LNCAP (cell line): ENCODE results near the gene CCDC136.

Source experiments
- TF ChIP-seq, protein P1 (sequence below): fragments of 450-650 bp; IDR thresholded peaks from 2 replicates; pipeline ENCODE4 v1.5.1; 2017; ENCODE audit warnings: mild to moderate bottlenecking

Gene CCDC136

DNA sequence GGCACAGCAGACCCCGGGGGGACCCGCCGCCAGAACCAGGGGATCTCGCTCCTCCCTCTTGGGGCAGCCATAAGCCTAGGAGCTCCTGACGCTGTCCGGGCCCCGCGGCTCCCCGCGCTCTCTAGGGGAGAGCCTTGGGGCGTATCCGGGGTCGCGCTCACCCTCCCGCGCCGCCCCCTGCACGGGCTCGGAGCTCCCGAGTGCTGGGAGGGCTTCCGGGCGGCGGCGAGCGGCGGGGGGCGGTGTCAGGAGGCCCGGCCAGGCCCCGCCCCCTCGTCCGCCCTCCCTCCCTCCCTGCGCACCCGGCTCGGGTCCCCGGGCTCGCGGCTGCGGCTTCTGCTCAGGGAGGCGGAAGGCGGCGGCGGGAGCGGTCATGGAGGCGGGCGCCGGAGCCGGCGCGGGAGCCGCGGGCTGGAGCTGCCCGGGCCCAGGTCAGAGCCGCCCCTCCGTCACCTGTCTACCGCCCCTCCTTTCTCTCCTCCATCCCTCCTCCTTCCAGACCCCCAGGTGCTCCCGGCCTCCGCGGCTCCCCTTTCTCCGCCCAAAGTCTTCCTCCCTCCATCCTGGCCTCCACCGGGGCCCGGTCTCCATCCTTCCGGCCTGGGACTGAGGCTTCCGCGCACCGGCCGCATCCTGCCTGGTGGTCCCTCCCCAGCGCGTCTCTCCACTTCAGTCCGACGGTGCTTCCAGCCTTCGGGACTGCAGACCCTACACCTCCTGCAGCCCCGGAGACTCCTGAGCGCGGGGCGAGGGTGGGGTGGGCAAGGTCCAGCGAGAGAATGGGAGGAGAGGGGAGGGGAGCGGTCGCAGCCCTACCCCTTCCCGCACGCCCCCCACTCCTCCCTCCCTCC is at the start of gene CCDC136:
CCDC136 (plus strand) TSS at position 848 of the 851 bp plus-strand sequence. CDS start 444 bp downstream, outside the sequence.
- TF ChIP-seq, protein P1, sequence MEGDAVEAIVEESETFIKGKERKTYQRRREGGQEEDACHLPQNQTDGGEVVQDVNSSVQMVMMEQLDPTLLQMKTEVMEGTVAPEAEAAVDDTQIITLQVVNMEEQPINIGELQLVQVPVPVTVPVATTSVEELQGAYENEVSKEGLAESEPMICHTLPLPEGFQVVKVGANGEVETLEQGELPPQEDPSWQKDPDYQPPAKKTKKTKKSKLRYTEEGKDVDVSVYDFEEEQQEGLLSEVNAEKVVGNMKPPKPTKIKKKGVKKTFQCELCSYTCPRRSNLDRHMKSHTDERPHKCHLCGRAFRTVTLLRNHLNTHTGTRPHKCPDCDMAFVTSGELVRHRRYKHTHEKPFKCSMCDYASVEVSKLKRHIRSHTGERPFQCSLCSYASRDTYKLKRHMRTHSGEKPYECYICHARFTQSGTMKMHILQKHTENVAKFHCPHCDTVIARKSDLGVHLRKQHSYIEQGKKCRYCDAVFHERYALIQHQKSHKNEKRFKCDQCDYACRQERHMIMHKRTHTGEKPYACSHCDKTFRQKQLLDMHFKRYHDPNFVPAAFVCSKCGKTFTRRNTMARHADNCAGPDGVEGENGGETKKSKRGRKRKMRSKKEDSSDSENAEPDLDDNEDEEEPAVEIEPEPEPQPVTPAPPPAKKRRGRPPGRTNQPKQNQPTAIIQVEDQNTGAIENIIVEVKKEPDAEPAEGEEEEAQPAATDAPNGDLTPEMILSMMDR, result no peak

DNA sequence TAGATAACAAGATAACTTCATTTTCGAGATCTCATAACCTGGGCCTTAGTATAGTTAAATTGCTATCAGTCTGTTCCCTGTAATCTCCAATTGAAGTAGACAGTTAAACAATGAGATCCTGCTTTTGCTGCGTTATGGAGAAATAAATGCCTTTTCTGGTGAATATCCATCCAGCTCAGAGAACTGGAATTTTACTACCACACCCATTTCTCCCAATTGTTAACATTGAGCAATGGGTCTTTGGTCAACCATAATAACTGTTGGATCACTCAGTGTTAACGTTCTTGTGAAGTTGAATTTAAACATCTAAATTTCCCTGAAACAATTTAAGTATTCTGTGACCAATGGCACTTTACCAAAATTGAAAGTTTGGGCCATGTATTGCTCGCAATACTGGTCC is 49.6 kb upstream of the CCDC136 start:
- TF ChIP-seq, protein P1, result no peak

DNA sequence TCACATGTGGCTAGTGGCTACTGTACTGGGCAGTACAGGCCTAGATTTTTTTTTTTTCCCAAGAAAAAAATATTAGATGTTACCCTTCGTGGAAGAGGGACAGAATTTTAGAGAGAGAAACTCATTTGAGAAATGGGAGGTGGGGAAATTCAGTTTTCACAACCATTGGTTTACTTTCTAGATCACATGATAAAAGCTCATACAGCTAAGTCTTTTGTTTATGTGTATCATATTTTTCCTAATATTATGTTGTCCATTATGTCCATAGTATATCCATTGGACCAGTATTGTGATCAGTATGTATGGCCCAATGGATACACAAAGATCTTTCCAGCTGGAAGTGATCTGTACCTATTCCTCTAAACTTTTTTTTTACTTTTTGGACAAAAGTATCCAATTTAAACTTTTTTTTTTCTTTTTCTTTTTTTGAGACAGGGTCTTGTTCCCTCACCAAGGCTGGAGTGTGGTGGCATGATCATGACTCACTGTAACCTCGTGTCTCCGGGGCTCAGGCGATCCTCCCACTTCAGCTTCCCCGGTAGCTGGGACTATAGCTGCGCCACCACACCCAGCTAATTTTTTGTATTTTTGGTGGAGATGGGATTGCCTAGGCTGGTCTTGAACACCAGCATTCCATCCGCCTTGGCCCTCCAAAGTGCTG is 48.5 kb upstream of the CCDC136 start:
- TF ChIP-seq, protein P1, result no peak

DNA sequence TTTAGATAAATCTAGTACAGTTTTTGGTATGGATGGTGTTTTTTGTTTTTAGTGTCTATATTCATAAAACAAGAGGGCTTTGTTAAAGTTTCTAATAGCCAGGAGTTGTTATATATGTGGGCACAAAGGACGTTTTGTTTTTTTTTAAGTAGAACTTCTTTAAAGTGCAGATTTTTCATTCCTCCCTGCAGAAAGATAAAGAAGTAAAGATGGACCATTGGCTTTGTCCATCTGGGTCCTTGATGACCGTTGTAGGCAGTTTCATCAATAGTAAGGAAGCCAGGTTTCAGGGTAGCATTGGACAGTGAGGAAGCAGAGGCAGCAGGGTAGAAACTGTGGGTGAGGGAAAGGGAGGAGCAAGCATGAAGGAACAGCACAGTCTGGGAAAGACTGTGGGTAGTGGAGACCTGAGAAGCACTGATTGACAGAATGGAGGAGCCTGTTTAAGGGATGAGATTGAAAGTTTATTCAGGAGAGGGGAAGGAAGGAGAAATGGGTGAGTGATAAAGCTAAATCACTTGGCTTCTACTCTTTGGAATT is 47.3 kb upstream of the CCDC136 start:
- TF ChIP-seq, protein P1, result no peak

DNA sequence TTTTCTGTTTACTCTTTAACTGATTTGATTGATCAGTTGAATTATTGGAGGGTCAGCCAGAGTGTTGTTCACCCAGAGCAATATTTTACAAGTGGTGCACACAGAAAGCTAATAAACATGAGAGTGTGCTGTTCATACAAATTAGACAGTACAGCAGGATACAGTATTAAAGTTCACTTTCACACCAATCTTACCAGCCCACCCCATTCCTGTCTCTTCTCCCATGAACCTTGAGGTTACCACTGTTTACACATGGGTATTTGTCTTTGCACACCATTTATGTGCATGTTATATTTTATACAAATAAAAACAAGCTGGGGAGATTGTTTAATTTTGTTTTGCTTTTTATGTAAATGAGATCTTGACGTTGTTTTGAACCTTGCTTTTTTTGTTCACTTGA is 46.1 kb upstream of the CCDC136 start:
- TF ChIP-seq, protein P1, result no peak

DNA sequence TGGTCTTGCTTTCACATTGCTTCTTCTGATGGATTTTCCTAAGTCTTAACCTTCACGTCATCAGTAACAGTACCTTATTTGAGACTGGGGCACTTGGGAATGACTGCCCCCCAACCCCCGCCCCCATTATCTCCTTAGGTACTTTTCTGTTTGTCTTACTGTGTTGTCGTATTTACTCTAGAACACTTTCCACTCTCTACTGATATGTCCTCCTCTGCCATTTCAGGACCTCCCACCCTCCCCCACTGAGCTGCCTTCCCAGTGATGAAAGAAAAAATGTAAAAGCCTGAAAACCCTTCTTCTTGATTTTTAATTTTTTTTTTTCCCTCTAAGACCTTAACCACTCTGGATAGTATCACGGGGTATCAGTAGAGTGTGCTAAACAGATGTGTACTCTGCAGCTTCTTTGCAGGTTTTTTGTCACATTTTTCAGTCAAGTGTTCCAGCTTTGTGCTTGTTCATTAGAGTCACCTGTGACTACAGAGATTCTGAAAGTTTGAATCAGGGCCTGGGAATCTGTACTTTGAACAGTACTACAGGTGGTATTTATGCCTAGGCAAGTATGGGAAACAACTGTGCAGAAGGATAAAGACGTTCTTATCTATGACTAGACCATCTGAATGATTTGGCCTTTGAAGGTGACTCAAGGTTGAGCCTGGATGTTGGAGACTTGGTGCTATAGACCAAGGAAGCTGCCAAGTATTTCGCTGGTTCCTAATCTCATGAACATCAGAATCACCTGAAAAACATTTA is 44.3 kb upstream of the CCDC136 start:
- TF ChIP-seq, protein P1, result no peak

DNA sequence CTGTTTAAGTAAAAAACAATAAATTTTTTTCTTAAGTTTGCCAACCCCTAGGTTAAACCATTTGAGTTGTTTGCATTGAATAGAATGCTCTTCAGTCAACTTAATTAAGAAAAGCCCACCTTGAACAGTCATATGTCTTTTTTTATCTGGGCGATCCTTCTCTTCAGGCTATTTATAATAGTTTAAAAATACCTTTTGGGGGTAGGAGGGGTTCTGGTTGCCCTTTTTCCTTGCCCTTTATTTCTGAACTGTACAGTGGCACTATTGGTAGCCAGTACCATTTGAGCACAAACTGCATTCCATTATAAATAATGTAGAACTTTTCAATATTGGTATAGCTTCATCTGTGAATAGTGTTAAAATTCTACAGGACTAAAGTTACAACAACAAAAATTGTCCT is 39.5 kb upstream of the CCDC136 start:
- TF ChIP-seq, protein P1, result no peak
